WTC11 (cell line): Measurements from ENCODE around the gene RUFY2. TPM values are rescaled to one million over a fixed set of nuclear protein-coding genes. Genes with fewer than 3 reads are reported as not detected.
A peak's percentile ranks its signal among the peaks of the same experiment; 100 is the strongest.

Experiments used
- ATAC-seq: fragments of 200-7000 bp; cut with Tn5 transposase; 2 replicates; pipeline ENCODE4 v1.10.0; 2021; ENCODE audit warnings: mild to moderate bottlenecking, moderate library complexity
- CTCF ChIA-PET: fragments of 300-600 bp; sonication (Branson Sonifier 250); formaldehyde crosslinking; loops from one replicate; lab custom pipeline; 2021; ENCODE audit warnings: antibody characterized with exemption; lab: Charles Lee
- POLR2A ChIA-PET: fragments of 350-600 bp; sonication (Branson Sonifier 250); formaldehyde crosslinking; loops from one replicate; lab custom pipeline; 2021; ENCODE audit warnings: antibody characterized with exemption; lab: Charles Lee
- DNase-seq: peaks from one replicate; pipeline ENCODE4 v3.0.0; 2021; ENCODE audit warnings: low spot score
- H3K27ac Mint-ChIP-seq: 2 replicates; pipeline ENCODE4 v1.8.0; 2021; ENCODE audit warnings: mixed read lengths
- H3K27me3 Mint-ChIP-seq: 2 replicates; pipeline ENCODE4 v1.8.0; 2021; ENCODE audit warnings: low read depth, mild to moderate bottlenecking, moderate library complexity, mixed read lengths
- H3K36me3 Mint-ChIP-seq: 2 replicates; pipeline ENCODE4 v1.8.0; 2021; ENCODE audit warnings: mixed read lengths
- H3K4me1 Mint-ChIP-seq: 2 replicates; pipeline ENCODE4 v1.8.0; 2022; ENCODE audit warnings: mixed read lengths
- H3K4me3 Mint-ChIP-seq: 2 replicates; pipeline ENCODE4 v1.8.0; 2021; ENCODE audit warnings: mild to moderate bottlenecking, moderate library complexity, mixed read lengths
- H3K9me3 Mint-ChIP-seq: 2 replicates; pipeline ENCODE4 v1.8.0; 2021; ENCODE audit warnings: mixed read lengths
- ATF1 ChIP-seq: sonication (generic); formaldehyde crosslinking; IDR thresholded peaks from 2 replicates; pipeline ENCODE4 v1.8.1; 2023; ENCODE audit warnings: mild to moderate bottlenecking, moderate library complexity, missing genetic modification reagents
- E2F1 ChIP-seq: sonication (generic); formaldehyde crosslinking; IDR thresholded peaks from 2 replicates; pipeline ENCODE4 v1.8.0; 2022; ENCODE audit warnings: mild to moderate bottlenecking, missing genetic modification reagents
- FOXJ3 ChIP-seq: sonication (generic); formaldehyde crosslinking; IDR thresholded peaks from 2 replicates; pipeline ENCODE4 v1.9.0; 2021; ENCODE audit warnings: missing genetic modification reagents, mild to moderate bottlenecking, borderline replicate concordance
- FOXK1 ChIP-seq: sonication (generic); formaldehyde crosslinking; IDR thresholded peaks from 2 replicates; pipeline ENCODE4 v1.8.0; 2022; ENCODE audit warnings: mild to moderate bottlenecking, moderate library complexity, missing genetic modification reagents
- JUN ChIP-seq: sonication (generic); formaldehyde crosslinking; IDR thresholded peaks from 2 replicates; pipeline ENCODE4 v1.8.0; 2023; ENCODE audit warnings: mild to moderate bottlenecking, missing genetic modification reagents
- KAT7 ChIP-seq: sonication (generic); formaldehyde crosslinking; IDR thresholded peaks from 2 replicates; pipeline ENCODE4 v1.8.1; 2023; ENCODE audit warnings: missing genetic modification reagents, mild to moderate bottlenecking, borderline replicate concordance
- MYBL2 ChIP-seq: sonication (generic); formaldehyde crosslinking; IDR thresholded peaks from 2 replicates; pipeline ENCODE4 v1.8.1; 2023; ENCODE audit warnings: mild to moderate bottlenecking, moderate library complexity, missing genetic modification reagents
- RELA ChIP-seq: sonication (generic); formaldehyde crosslinking; IDR thresholded peaks from 2 replicates; pipeline ENCODE4 v1.8.1; 2022; ENCODE audit warnings: missing genetic modification reagents, mild to moderate bottlenecking, borderline replicate concordance
- ZMAT4 ChIP-seq: fragments of 250-450 bp; sonication (Bioruptor Pico); IDR thresholded peaks from 2 replicates; pipeline ENCODE4 v1.9.0; 2021; ENCODE audit warnings: mild to moderate bottlenecking
- ZNF121 ChIP-seq: sonication (generic); formaldehyde crosslinking; IDR thresholded peaks from 2 replicates; pipeline ENCODE4 v1.8.0; 2023; ENCODE audit warnings: missing genetic modification reagents
- ZNF232 ChIP-seq: sonication (generic); formaldehyde crosslinking; IDR thresholded peaks from 2 replicates; pipeline ENCODE4 v1.8.0; 2022; ENCODE audit warnings: mild to moderate bottlenecking, missing genetic modification reagents
- ZNF263 ChIP-seq: sonication (generic); formaldehyde crosslinking; IDR thresholded peaks from 2 replicates; pipeline ENCODE4 v1.8.1; 2022; ENCODE audit warnings: low read depth, mild to moderate bottlenecking, moderate library complexity, missing genetic modification reagents
- ZNF317 ChIP-seq: sonication (generic); formaldehyde crosslinking; IDR thresholded peaks from 2 replicates; pipeline ENCODE4 v1.8.1; 2023; ENCODE audit warnings: low read depth, mild to moderate bottlenecking, moderate library complexity, missing genetic modification reagents, borderline replicate concordance
- ZNF416 ChIP-seq: fragments of 250-450 bp; sonication (Bioruptor Pico); IDR thresholded peaks from 2 replicates; pipeline ENCODE4 v1.9.0; 2021; ENCODE audit warnings: mild to moderate bottlenecking, inconsistent platforms
- ZNF671 ChIP-seq: fragments of 250-450 bp; sonication (Bioruptor Pico); IDR thresholded peaks from 2 replicates; pipeline ENCODE4 v1.8.0; 2021; ENCODE audit warnings: mild to moderate bottlenecking
- total RNA-seq: library from RNA; stranded (reverse); gene quantifications from 3 replicates; pipeline ENCODE4 v1.2.3, GENCODE V29; 2021
- TF ChIP-seq, protein P1 (sequence below): sonication (generic); formaldehyde crosslinking; IDR thresholded peaks from 2 replicates; pipeline ENCODE4 v1.8.0; 2023; ENCODE audit warnings: mild to moderate bottlenecking, missing genetic modification reagents
- TF ChIP-seq, protein P2 (sequence below): sonication (generic); formaldehyde crosslinking; IDR thresholded peaks from 2 replicates; pipeline ENCODE4 v1.8.1; 2023; ENCODE audit warnings: mild to moderate bottlenecking, missing genetic modification reagents, moderate library complexity
- TF ChIP-seq, protein P3 (sequence below): sonication (generic); formaldehyde crosslinking; IDR thresholded peaks from 2 replicates; pipeline ENCODE4 v1.8.0; 2023; ENCODE audit warnings: missing genetic modification reagents
- TF ChIP-seq, protein P4 (sequence below): fragments of 250-450 bp; sonication (Bioruptor Pico); conservative IDR thresholded peaks from 2 replicates; pipeline ENCODE4 v1.9.0; 2021; ENCODE audit warnings: mild to moderate bottlenecking

Gene RUFY2
- total RNA-seq, 1 experiment from 2014 or later, result 10.3 TPM

- TF ChIP-seq, protein P1, sequence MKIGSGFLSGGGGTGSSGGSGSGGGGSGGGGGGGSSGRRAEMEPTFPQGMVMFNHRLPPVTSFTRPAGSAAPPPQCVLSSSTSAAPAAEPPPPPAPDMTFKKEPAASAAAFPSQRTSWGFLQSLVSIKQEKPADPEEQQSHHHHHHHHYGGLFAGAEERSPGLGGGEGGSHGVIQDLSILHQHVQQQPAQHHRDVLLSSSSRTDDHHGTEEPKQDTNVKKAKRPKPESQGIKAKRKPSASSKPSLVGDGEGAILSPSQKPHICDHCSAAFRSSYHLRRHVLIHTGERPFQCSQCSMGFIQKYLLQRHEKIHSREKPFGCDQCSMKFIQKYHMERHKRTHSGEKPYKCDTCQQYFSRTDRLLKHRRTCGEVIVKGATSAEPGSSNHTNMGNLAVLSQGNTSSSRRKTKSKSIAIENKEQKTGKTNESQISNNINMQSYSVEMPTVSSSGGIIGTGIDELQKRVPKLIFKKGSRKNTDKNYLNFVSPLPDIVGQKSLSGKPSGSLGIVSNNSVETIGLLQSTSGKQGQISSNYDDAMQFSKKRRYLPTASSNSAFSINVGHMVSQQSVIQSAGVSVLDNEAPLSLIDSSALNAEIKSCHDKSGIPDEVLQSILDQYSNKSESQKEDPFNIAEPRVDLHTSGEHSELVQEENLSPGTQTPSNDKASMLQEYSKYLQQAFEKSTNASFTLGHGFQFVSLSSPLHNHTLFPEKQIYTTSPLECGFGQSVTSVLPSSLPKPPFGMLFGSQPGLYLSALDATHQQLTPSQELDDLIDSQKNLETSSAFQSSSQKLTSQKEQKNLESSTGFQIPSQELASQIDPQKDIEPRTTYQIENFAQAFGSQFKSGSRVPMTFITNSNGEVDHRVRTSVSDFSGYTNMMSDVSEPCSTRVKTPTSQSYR, result no peak
- no peak for TF ChIP-seq JUN (CRISPR knock-in tag)
- TF ChIP-seq ZNF416 (CRISPR knock-in tag), result no peak
- no peak for TF ChIP-seq MYBL2
- TF ChIP-seq, protein P2, sequence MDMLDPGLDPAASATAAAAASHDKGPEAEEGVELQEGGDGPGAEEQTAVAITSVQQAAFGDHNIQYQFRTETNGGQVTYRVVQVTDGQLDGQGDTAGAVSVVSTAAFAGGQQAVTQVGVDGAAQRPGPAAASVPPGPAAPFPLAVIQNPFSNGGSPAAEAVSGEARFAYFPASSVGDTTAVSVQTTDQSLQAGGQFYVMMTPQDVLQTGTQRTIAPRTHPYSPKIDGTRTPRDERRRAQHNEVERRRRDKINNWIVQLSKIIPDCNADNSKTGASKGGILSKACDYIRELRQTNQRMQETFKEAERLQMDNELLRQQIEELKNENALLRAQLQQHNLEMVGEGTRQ, result no peak
- TF ChIP-seq FOXK1, result no peak
- TF ChIP-seq ZNF317, result no peak
- TF ChIP-seq ATF1 (CRISPR knock-in tag), result no peak
- TF ChIP-seq KAT7 (CRISPR knock-in tag), result no peak
These were observed 28.7 kb upstream of the RUFY2 start (continued) for GRCh38 chr10:68435803-68436202.

- CTCF ChIA-PET, result no interaction called here
- ATAC-seq (no peak), DNase-seq (no peak)
- peaks cover 55% of the 10 kb centered on the region for H3K36me3 Mint-ChIP-seq
- H3K4me3 Mint-ChIP-seq, result no peak overlapping the region
- no peak for TF ChIP-seq FOXJ3
- TF ChIP-seq FOXK1, result no peak
- no peak for TF ChIP-seq ZMAT4
- no peak for TF ChIP-seq E2F1 (CRISPR knock-in tag)
- TF ChIP-seq, protein P3, sequence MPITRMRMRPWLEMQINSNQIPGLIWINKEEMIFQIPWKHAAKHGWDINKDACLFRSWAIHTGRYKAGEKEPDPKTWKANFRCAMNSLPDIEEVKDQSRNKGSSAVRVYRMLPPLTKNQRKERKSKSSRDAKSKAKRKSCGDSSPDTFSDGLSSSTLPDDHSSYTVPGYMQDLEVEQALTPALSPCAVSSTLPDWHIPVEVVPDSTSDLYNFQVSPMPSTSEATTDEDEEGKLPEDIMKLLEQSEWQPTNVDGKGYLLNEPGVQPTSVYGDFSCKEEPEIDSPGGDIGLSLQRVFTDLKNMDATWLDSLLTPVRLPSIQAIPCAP (CRISPR knock-in tag), result no peak
- TF ChIP-seq, protein P4, sequence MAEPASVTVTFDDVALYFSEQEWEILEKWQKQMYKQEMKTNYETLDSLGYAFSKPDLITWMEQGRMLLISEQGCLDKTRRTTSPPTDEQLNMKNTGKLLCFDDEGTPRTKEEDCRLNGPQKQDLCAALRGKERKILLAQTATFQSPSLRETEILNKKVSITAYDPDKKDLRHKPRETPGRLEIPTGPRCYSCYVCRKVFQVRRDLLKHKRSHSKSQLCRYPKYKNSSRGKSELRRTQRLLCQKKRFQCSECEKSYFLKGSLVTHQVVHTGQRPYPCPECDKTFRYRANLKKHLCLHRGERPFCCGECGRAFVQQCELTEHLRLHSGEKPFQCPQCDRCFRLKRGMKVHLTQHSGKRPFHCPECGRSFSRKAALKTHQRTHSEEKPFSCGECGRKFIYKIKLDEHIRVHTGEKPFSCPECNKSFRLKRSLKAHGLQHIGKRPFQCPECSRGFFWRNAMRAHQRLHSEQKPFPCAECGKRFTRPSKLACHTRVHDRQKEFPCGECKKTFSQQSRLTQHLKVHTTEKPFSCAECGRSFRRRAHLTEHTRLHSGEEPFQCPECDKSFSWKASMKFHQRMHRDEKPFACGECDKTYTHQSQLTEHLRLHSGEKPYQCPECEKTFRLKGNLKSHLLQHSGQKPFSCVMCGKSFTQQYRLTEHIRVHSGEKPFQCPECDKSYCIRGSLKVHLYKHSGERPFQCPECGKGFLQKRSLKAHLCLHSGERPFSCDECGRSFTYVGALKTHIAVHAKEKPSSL (CRISPR knock-in tag), result no peak
- TF ChIP-seq MYBL2, result no peak
- no peak for TF ChIP-seq ZNF671 (CRISPR knock-in tag)
- TF ChIP-seq ZNF232, result no peak
- TF ChIP-seq RELA (CRISPR knock-in tag), result no peak
- TF ChIP-seq ZNF263, result no peak
- no peak for TF ChIP-seq ZNF121
- H3K9me3 Mint-ChIP-seq, result no peaks in the 10 kb centered on the region
- peak overlapping the region; percentile 80; the same call in 1 of the 2 replicates for H3K27ac Mint-ChIP-seq
- H3K27me3 Mint-ChIP-seq, result no peaks in the 10 kb centered on the region
- POLR2A ChIA-PET, result no interaction called here
- no peaks in the 10 kb centered on the region for H3K4me1 Mint-ChIP-seq
These were observed 27.6 kb upstream of the RUFY2 start for GRCh38 chr10:68434657-68435056.
